GM12878 (cell line): ENCODE measurements around the gene LPCAT2. TPM values are rescaled to one million over a fixed set of nuclear protein-coding genes. Genes with fewer than 3 reads are reported as not detected.

ENCODE experiments used
- CTCF ChIP-seq, 3 experiments: IDR thresholded peaks in 2 of 3; conservative IDR thresholded peaks in 1 of 3; 2 replicates each; pipeline ENCODE4 v1.5.1; 2011; ENCODE audit warnings: low read depth in 3 of 3, low read length in 3 of 3, mild to moderate bottlenecking in 3 of 3, control low read depth in 2 of 3, moderate library complexity in 2 of 3, inconsistent platforms in 1 of 3, mixed read lengths in 1 of 3; ENCODE audit not compliant: control insufficient read depth in 2 of 3, insufficient read depth in 1 of 3; ENCODE audit errors: extremely low read depth in 1 of 3
- E4F1 ChIP-seq: fragments of 450-650 bp; IDR thresholded peaks from 2 replicates; pipeline ENCODE4 v1.6.1; 2018; ENCODE audit warnings: borderline replicate concordance, mild to moderate bottlenecking; ENCODE audit not compliant: partially characterized antibody
- HDAC2 ChIP-seq: fragments of 200-600 bp; sonication (generic); IDR thresholded peaks from 2 replicates; pipeline ENCODE4 v1.6.1; 2017
- MTA2 ChIP-seq: fragments of 450-650 bp; IDR thresholded peaks from 2 replicates; pipeline ENCODE4 v1.6.1; 2016; ENCODE audit warnings: low read depth, mild to moderate bottlenecking, moderate library complexity
- POLR2AphosphoS2 ChIP-seq: IDR thresholded peaks from 2 replicates; pipeline ENCODE4 v1.6.1; 2011; ENCODE audit warnings: low read depth, mild to moderate bottlenecking, low read length, improper control_type of control experiment, moderate library complexity
- RELA ChIP-seq: fragments of 450-650 bp; IDR thresholded peaks from 2 replicates; pipeline ENCODE4 v1.8.0; 2014; ENCODE audit warnings: borderline replicate concordance; ENCODE audit not compliant: partially characterized antibody
- RUNX3 ChIP-seq: IDR thresholded peaks from 2 replicates; pipeline ENCODE4 v1.6.1; 2012; ENCODE audit warnings: low read length, inconsistent platforms
- SP1 ChIP-seq: IDR thresholded peaks from one replicate; pipeline ENCODE4 v1.6.1; 2011; ENCODE audit warnings: low read depth, low read length
- WRNIP1 ChIP-seq: IDR thresholded peaks from 2 replicates; pipeline ENCODE4 v1.6.1; 2011; ENCODE audit warnings: low read depth, low read length, improper control_type of control experiment, borderline replicate concordance
- ZNF217 ChIP-seq: fragments of 450-650 bp; IDR thresholded peaks from 2 replicates; pipeline ENCODE4 v1.6.1; 2017; ENCODE audit warnings: antibody characterized with exemption, mild to moderate bottlenecking
- polyA plus RNA-seq, 11 experiments: library from polyadenylated mRNA; depleted of rRNA in 4 of 11; unstranded in 6 of 11; stranded (reverse) in 5 of 11; fragments of >200 nt; fragmentation: Nextera tagmentation in 4 of 11; fragmentation: Illumina TruSeq in 1 of 11; extraction: Ambion mirVana in 4 of 11; extraction: Trizol in 1 of 11; gene quantifications; 1 replicate in 1 of 11; 2 replicates in 10 of 11; pipeline versions ENCODE4 v1.2.1 to v1.2.3, GENCODE V29; 2011 to 2016; ENCODE audit warnings: inconsistent platforms in 2 of 11, missing spikeins in 2 of 11, low read depth in 1 of 11
- total RNA-seq, 4 experiments: library from RNA; depleted of rRNA in 3 of 4; stranded (reverse); fragments of >200 nt in 3 of 4; fragmentation: Illumina TruSeq in 1 of 4; extraction: Trizol in 1 of 4; gene quantifications; 2 replicates each; pipeline versions ENCODE4 v1.2.1 to v1.2.3, GENCODE V29; 2013 to 2021

LPCAT2 gene
- total and polyA plus RNA-seq, 10 of the 15 experiments (the other 5 are each of a cell fraction or from before 2014, with no cell fraction given): 0.01 TPM; not detected in 9

- TF ChIP-seq E4F1 (no peak), RELA (no peak), ZNF217 (no peak), HDAC2 (no peak), CTCF (IDR thresholded peaks at IDR 0.05 in 2 of 3, conservative IDR thresholded peaks at IDR 0.05 in 1 of 3; ENCODE audit: control insufficient read depth in 2 of 3, extremely low read depth in 1 of 3, insufficient read depth in 1 of 3, low read depth in 3 of 3, low read length in 3 of 3) (no peak), WRNIP1 (no peak), POLR2AphosphoS2 (no peak), SP1 (no peak), MTA2 (no peak), RUNX3 (no peak)
These were observed 4.1 kb downstream of the LPCAT2 start (continued) for GRCh38 chr16:55512941-55513340.
